ENCODE data around the gene CDKN2C. TPM values are rescaled to one million over a fixed set of nuclear protein-coding genes. Genes with fewer than 3 reads are reported as not detected.

The CDKN2C gene
- polyA plus RNA-seq, 1 of the 3 experiments (the other 2 are of a cell fraction), result 27.0 TPM

DNA sequence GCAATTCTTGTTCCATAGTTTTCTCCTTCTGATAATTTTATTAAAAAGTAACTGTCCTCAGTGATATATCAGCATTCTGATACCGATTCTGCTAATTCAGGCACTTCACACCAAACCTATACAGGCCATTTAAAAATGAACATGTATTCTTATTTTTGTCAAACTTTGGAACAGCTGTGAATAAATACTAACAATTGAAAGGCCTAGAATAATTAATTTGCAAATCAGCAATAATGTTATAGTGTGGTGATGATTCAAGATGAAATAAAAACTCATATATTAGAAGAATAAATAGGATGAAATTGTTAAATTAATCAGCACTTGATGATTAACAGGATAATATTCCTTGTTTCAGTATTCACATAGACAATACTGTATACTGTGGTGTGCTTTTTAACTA lies 9.9 kb downstream of the CDKN2C start:
- 78% methylated on average over 1 of the region's 1 CpG for WGBS (ENCODE audit: low lambda C conversion rate)
- Histone ChIP-seq H3K79me2 (ENCODE audit: insufficient read depth) (peaks cover 71% of the 10 kb centered on the region), H3K4me1 (ENCODE audit: control insufficient read depth in 1 of 2, insufficient read depth in 2 of 2, low read depth in 1 of 2, low read length in 1 of 2) (peaks cover 14 to 16% of the 10 kb centered on the region in 2 experiments; a peak in 3 of 4 replicates), H3K4me3 (ENCODE audit: low read depth in 2 of 2, low read length in 1 of 2) (peak overlapping the region; percentile 84 to 90; a peak in 2 of 4 replicates), H3K9me2 (no peaks in the 10 kb centered on the region), H3K4me2 (peak overlapping the region; percentile 97), H2AFZ (ENCODE audit: low read depth) (peak overlapping the region; percentile 80), H3K27ac (ENCODE audit: low read depth in 2 of 2, low read length in 1 of 2) (peak overlapping the region; percentile 94 to 96), H3K9ac (peak overlapping the region; percentile 98; the same call in 1 of the 2 replicates), H3K36me3 (replicated peaks in 1 of 2; ENCODE audit: control insufficient read depth in 1 of 2, insufficient read depth in 2 of 2, low read length in 1 of 2) (peaks cover under 1 to 2% of the 10 kb centered on the region in 2 experiments), H4K20me1 (ENCODE audit: insufficient read depth) (no peaks in the 10 kb centered on the region), H3K9me3 (no peaks in the 10 kb centered on the region), H3F3A (replicated peaks; ENCODE audit: insufficient read depth) (peaks cover 14% of the 10 kb centered on the region), H3K27me3 (ENCODE audit: insufficient read depth) (no peaks in the 10 kb centered on the region)
- no peak for DNase-seq
- no peak for TF ChIP-seq MXI1 (IDR thresholded peaks at IDR 0.05; ENCODE audit: low read depth, low read length)
- TF ChIP-seq, protein P1, sequence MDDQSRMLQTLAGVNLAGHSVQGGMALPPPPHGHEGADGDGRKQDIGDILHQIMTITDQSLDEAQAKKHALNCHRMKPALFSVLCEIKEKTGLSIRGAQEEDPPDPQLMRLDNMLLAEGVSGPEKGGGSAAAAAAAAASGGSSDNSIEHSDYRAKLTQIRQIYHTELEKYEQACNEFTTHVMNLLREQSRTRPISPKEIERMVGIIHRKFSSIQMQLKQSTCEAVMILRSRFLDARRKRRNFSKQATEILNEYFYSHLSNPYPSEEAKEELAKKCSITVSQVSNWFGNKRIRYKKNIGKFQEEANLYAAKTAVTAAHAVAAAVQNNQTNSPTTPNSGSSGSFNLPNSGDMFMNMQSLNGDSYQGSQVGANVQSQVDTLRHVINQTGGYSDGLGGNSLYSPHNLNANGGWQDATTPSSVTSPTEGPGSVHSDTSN (IDR thresholded peaks at IDR 0.05), result no peak
- no peak for TF ChIP-seq ELF1 (IDR thresholded peaks at IDR 0.05)
- TF ChIP-seq RAD21 (IDR thresholded peaks at IDR 0.05; ENCODE audit: low read length), result no peak
- TF ChIP-seq SMC3 (IDR thresholded peaks at IDR 0.05; ENCODE audit: low read depth, low read length), result no peak
- no peak for TF ChIP-seq YY1 (IDR thresholded peaks at IDR 0.05; ENCODE audit: low read depth)
- no peak for TF ChIP-seq EZH2phosphoT487 (IDR thresholded peaks at IDR 0.05; ENCODE audit: borderline replicate concordance, low read depth)
- TF ChIP-seq EP300 (IDR thresholded peaks at IDR 0.05; ENCODE audit: borderline replicate concordance in 1 of 2, low read depth in 1 of 2, low read length in 1 of 2), result no peak
- TF ChIP-seq RXRA (IDR thresholded peaks at IDR 0.05; ENCODE audit: borderline replicate concordance, low read depth), result no peak
- no peak for TF ChIP-seq MAX (IDR thresholded peaks at IDR 0.05; ENCODE audit: low read depth)
- TF ChIP-seq GATA2 (CRISPR knock-in tag; IDR thresholded peaks at IDR 0.05), result no peak
- TF ChIP-seq POLR2AphosphoS5 (IDR thresholded peaks at IDR 0.05; ENCODE audit: low read depth, low read length), result no peak
- TF ChIP-seq NFIC (IDR thresholded peaks at IDR 0.05; ENCODE audit: borderline replicate concordance), result no peak
- no peak for TF ChIP-seq JUND (IDR thresholded peaks at IDR 0.05)
- TF ChIP-seq, protein P2, sequence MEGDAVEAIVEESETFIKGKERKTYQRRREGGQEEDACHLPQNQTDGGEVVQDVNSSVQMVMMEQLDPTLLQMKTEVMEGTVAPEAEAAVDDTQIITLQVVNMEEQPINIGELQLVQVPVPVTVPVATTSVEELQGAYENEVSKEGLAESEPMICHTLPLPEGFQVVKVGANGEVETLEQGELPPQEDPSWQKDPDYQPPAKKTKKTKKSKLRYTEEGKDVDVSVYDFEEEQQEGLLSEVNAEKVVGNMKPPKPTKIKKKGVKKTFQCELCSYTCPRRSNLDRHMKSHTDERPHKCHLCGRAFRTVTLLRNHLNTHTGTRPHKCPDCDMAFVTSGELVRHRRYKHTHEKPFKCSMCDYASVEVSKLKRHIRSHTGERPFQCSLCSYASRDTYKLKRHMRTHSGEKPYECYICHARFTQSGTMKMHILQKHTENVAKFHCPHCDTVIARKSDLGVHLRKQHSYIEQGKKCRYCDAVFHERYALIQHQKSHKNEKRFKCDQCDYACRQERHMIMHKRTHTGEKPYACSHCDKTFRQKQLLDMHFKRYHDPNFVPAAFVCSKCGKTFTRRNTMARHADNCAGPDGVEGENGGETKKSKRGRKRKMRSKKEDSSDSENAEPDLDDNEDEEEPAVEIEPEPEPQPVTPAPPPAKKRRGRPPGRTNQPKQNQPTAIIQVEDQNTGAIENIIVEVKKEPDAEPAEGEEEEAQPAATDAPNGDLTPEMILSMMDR (IDR thresholded peaks at IDR 0.05), result no peak
- TF ChIP-seq GABPA (IDR thresholded peaks at IDR 0.05; ENCODE audit: low read depth), result no peak
- TF ChIP-seq SIN3A (IDR thresholded peaks at IDR 0.05; ENCODE audit: borderline replicate concordance, low read depth, low read length), result no peak
- no peak for TF ChIP-seq FOXJ3 (CRISPR knock-in tag; IDR thresholded peaks at IDR 0.05)
- CTCF ChIA-PET, result interaction anchor here (1.0 to 2.0 kb wide), 2 partner anchors 11 to 212 kb away, joined by 3 to 7 read pairs; no protein-coding TSS in a partner anchor
- POLR2A ChIA-PET, result no interaction called here

Data from SK-N-SH (cell line).